ENCODE data around the gene PAFAH2.

GRCh38 chr1:25996966-25997827 lies 666 bp downstream of the PAFAH2 start:
- TF ChIP-seq TAF1 (conservative IDR thresholded peaks at IDR 0.05) (no peak), CTCF (IDR thresholded peaks at IDR 0.05; ENCODE audit: low read depth, low read length, missing input control) (no peak), ATF3 (IDR thresholded peaks at IDR 0.05) (no peak), HNF4G (IDR thresholded peaks at IDR 0.05) (no peak), GABPA (IDR thresholded peaks at IDR 0.05 in 1 of 2, conservative IDR thresholded peaks at IDR 0.05 in 1 of 2) (no peak), EGR1 (IDR thresholded peaks at IDR 0.05; ENCODE audit: low read depth in 2 of 2) (no peak), REST (IDR thresholded peaks at IDR 0.05) (no peak), JUND (IDR thresholded peaks at IDR 0.05) (no peak), ZBTB33 (IDR thresholded peaks at IDR 0.05) (no peak)

Measured in liver (tissue), 3 donors.